ENCODE results near the gene ECHDC3. TPM values are rescaled to one million over a fixed set of nuclear protein-coding genes. Genes with fewer than 3 reads are reported as not detected.
A peak's percentile ranks its signal among the peaks of the same experiment; 100 is the strongest.

The ECHDC3 gene
- total RNA-seq, 1 donor from 2014 or later: 6.1 TPM

DNA sequence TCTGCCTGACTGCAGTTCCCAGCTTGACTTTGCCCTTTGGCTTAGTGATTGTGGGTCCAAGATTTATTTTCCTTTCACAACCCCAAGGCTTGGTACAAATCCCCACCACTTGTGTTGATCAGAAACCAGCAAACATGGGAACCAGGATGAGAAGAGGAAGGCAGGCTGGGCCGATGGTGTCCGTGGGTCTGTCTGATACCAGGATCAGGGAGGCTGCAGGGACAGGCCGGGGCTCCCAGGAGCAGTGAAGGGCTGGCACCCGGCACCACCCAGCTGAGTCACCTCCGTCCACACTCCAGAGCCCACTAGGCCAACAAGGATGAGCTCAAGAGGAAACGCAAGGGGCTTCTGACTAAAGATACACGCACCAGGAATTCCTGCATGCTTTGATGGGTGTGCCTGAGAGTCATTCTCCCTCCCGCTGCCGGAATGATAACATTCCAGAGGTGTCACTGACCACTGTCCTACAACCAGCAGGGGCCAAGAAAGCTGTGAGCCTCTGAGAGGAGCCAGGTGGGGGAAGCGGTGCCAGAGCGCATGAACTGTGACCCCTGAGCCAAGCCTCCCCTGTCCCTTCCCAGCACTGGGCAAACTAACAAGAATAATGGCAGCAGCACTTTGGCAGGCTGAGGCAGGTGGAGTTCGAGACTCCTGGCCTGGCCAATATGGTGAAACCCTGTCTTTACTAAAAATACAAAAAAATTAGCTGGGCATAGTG lies 51.7 kb downstream of the ECHDC3 start:
- H3K27ac Mint-ChIP-seq (ENCODE audit: unreplicated experiment): no peak overlapping the region
- peaks cover 5% of the 10 kb centered on the region for H3K36me3 Mint-ChIP-seq (ENCODE audit: low read depth, unreplicated experiment)
- no peak overlapping the region for H3K4me3 Mint-ChIP-seq (ENCODE audit: unreplicated experiment)
- H3K27me3 Mint-ChIP-seq (ENCODE audit: unreplicated experiment): peaks cover 5% of the 10 kb centered on the region
- H3K9me3 Mint-ChIP-seq (ENCODE audit: unreplicated experiment): no peaks in the 10 kb centered on the region
- TF ChIP-seq, protein P1, sequence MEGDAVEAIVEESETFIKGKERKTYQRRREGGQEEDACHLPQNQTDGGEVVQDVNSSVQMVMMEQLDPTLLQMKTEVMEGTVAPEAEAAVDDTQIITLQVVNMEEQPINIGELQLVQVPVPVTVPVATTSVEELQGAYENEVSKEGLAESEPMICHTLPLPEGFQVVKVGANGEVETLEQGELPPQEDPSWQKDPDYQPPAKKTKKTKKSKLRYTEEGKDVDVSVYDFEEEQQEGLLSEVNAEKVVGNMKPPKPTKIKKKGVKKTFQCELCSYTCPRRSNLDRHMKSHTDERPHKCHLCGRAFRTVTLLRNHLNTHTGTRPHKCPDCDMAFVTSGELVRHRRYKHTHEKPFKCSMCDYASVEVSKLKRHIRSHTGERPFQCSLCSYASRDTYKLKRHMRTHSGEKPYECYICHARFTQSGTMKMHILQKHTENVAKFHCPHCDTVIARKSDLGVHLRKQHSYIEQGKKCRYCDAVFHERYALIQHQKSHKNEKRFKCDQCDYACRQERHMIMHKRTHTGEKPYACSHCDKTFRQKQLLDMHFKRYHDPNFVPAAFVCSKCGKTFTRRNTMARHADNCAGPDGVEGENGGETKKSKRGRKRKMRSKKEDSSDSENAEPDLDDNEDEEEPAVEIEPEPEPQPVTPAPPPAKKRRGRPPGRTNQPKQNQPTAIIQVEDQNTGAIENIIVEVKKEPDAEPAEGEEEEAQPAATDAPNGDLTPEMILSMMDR (IDR thresholded peaks at IDR 0.05; ENCODE audit: unreplicated experiment): no peak
- no peak for DNase-seq (ENCODE audit: low spot score)
- H3K4me1 Mint-ChIP-seq (ENCODE audit: unreplicated experiment): peaks cover 7% of the 10 kb centered on the region

- Mint-ChIP-seq H3K27me3 (ENCODE audit: unreplicated experiment) (peaks cover 3% of the 10 kb centered on the region), H3K4me1 (ENCODE audit: unreplicated experiment) (peaks cover 8% of the 10 kb centered on the region), H3K36me3 (ENCODE audit: low read depth, unreplicated experiment) (peaks cover 5% of the 10 kb centered on the region), H3K4me3 (ENCODE audit: unreplicated experiment) (no peak overlapping the region), H3K9me3 (ENCODE audit: unreplicated experiment) (no peaks in the 10 kb centered on the region), H3K27ac (ENCODE audit: unreplicated experiment) (no peak overlapping the region)
- TF ChIP-seq, protein P1 (IDR thresholded peaks at IDR 0.05; ENCODE audit: unreplicated experiment): no peak
- DNase-seq (ENCODE audit: low spot score): no peak
These were observed 52.4 kb downstream of the ECHDC3 start for GRCh38 chr10:11794566-11794965.

DNA sequence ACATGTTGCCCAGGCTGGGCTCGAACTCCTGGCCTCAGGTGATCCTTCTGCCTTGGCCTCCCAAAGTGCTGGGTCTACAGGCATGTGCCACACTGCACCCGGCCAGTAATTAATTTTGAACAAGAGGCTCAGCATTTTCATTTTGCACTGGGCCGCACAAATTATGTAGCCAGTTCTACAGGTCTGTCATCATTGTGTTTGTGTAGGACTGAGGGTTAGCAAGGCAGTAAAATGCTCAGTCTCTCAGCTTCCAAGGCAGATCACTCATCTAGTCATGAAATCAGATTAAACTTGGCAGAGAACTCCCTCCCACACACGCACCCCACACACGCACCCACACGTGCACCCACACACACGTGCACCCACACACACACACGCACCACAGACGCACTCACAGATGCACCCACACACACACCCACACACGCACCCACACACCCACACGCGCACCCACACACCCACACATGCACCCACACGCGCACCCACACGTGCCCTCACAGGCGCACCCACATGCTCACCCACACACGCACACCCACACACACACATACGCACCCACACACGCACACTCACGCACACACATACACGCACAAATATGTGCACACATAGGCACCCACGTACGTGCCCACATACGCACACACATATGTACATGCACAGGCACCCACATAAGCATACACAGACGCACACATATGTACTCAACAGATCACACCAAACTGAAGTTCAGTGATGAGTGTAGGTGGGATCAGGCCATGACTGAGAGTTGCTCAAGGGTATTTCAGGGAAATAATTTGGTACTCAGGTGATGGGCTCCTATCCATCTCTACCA lies 53.1 kb downstream of the ECHDC3 start:
- Mint-ChIP-seq H3K9me3 (ENCODE audit: unreplicated experiment) (no peaks in the 10 kb centered on the region), H3K4me1 (ENCODE audit: unreplicated experiment) (peaks cover 8% of the 10 kb centered on the region), H3K36me3 (ENCODE audit: low read depth, unreplicated experiment) (peaks cover 5% of the 10 kb centered on the region), H3K27me3 (ENCODE audit: unreplicated experiment) (peaks cover 3% of the 10 kb centered on the region), H3K27ac (ENCODE audit: unreplicated experiment) (no peak overlapping the region), H3K4me3 (ENCODE audit: unreplicated experiment) (peak overlapping the region; percentile 70)
- TF ChIP-seq, protein P1 (IDR thresholded peaks at IDR 0.05; ENCODE audit: unreplicated experiment): no peak
- no peak for DNase-seq (ENCODE audit: low spot score)

- no peaks in the 10 kb centered on the region for H3K9me3 Mint-ChIP-seq (ENCODE audit: unreplicated experiment)
- no peak overlapping the region for H3K27ac Mint-ChIP-seq (ENCODE audit: unreplicated experiment)
- DNase-seq (ENCODE audit: low spot score): no peak
- TF ChIP-seq, protein P1 (IDR thresholded peaks at IDR 0.05; ENCODE audit: unreplicated experiment): no peak
- H3K27me3 Mint-ChIP-seq (ENCODE audit: unreplicated experiment): peaks cover 6% of the 10 kb centered on the region
- H3K4me1 Mint-ChIP-seq (ENCODE audit: unreplicated experiment): peaks cover 8% of the 10 kb centered on the region
- no peak overlapping the region for H3K4me3 Mint-ChIP-seq (ENCODE audit: unreplicated experiment)
- peaks cover 5% of the 10 kb centered on the region for H3K36me3 Mint-ChIP-seq (ENCODE audit: low read depth, unreplicated experiment)
These were observed 54.3 kb downstream of the ECHDC3 start for GRCh38 chr10:11796474-11796873.

DNA sequence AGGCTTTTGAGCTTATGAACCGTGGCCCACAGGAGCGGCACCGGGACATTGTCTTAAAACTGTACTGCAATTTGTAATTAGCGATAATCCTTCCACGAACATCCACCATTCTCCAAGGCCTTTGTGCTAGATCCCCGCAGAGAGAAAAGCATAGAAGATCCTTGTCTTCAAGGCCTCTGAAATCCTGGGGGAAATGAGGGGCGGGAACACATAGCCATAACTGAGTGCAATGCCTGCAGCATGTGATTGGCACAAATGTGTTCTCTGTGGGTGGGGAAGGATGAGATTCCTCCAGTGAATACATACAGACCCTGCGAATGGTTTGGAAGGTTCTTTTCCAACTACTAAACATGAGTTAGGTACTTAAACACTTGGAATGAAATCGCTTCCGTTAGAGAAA lies 55.1 kb downstream of the ECHDC3 start:
- Mint-ChIP-seq H3K4me3 (ENCODE audit: unreplicated experiment) (no peak overlapping the region), H3K9me3 (ENCODE audit: unreplicated experiment) (no peaks in the 10 kb centered on the region), H3K27me3 (ENCODE audit: unreplicated experiment) (peaks cover 6% of the 10 kb centered on the region), H3K36me3 (ENCODE audit: low read depth, unreplicated experiment) (peaks cover 5% of the 10 kb centered on the region), H3K27ac (ENCODE audit: unreplicated experiment) (no peak overlapping the region), H3K4me1 (ENCODE audit: unreplicated experiment) (peaks cover 8% of the 10 kb centered on the region)
- TF ChIP-seq, protein P1 (IDR thresholded peaks at IDR 0.05; ENCODE audit: unreplicated experiment): no peak
- DNase-seq (ENCODE audit: low spot score): no peak

All from endothelial cell (in vitro differentiated cells).